ENCODE measurements around the gene STAG1. TPM values are rescaled to one million over a fixed set of nuclear protein-coding genes. Genes with fewer than 3 reads are reported as not detected.

STAG1 gene
- 7.0 to 11.1 TPM (median 9.4 TPM) in 5 replicates for total RNA-seq (2022; extraction: Qiagen RNA extraction; ENCODE audit: low read depth)

GRCh38 chr3:136752172-136752421, at the start of gene STAG1:
TSS of gene STAG1 (minus strand) at chr3:136752378. CDS start at chr3:136630898, 121,480 bp downstream.

Other genes starting within 250 kb of the STAG1 start
- gene SLC35G2, start 66.7 kb upstream of the STAG1 start, total RNA-seq (2022; extraction: Qiagen RNA extraction; ENCODE audit: low read depth) = 23.7 to 32.7 TPM (median 27.5 TPM) in 5 replicates
- 23.2 to 38.9 TPM (median 27.9 TPM) in 5 replicates for gene NCK1, start 109.8 kb upstream of the STAG1 start, total RNA-seq (2022; extraction: Qiagen RNA extraction; ENCODE audit: low read depth)
- gene IL20RB, start 205.6 kb upstream of the STAG1 start, total RNA-seq (2022; extraction: Qiagen RNA extraction; ENCODE audit: low read depth) = 0.77 to 1.3 TPM (median 0.94 TPM) in 5 replicates

All from A549 treated with ZK216348 at 1 μM for 4 hours (cell line).